ENCODE results near the gene FGFR4.
A peak's percentile ranks its signal among the peaks of the same experiment; 100 is the strongest.

FGFR4 gene

DNA sequence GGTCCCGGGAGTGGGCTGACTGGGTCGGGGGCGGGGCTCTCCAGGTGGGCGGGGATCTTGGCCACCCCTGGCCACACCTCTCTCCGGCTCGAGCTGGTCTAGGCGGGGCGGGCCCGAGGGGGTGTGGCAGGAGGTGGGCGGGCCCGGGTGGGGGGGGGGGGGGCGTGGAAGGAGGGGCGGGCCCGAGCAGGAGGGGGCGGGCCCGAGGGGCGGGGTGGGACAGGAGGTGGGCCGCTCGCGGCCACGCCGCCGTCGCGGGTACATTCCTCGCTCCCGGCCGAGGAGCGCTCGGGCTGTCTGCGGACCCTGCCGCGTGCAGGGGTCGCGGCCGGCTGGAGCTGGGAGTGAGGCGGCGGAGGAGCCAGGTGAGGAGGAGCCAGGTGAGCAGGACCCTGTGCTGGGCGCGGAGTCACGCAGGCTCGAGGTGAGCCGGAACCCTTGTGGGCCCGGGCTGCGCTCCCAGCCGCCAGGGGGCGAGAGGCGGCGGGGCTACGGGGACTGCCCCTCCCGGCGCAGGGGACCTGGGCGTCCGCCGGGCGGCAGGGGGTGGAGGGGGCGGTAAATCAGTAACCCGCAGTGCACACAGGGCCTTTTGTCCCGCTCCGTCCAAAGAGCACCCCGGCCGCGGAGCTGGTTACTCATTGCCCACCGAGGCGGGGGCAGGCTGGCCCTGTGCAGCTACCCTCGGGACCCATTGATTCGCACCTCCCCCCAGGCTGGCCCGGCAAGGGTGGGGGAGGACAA lies at the start of gene FGFR4:
TSS of gene FGFR4 (plus strand) at position 262 of the 744 bp plus-strand sequence. CDS start 2,688 bp downstream, outside the sequence.
- TF ChIP-seq, protein P1, sequence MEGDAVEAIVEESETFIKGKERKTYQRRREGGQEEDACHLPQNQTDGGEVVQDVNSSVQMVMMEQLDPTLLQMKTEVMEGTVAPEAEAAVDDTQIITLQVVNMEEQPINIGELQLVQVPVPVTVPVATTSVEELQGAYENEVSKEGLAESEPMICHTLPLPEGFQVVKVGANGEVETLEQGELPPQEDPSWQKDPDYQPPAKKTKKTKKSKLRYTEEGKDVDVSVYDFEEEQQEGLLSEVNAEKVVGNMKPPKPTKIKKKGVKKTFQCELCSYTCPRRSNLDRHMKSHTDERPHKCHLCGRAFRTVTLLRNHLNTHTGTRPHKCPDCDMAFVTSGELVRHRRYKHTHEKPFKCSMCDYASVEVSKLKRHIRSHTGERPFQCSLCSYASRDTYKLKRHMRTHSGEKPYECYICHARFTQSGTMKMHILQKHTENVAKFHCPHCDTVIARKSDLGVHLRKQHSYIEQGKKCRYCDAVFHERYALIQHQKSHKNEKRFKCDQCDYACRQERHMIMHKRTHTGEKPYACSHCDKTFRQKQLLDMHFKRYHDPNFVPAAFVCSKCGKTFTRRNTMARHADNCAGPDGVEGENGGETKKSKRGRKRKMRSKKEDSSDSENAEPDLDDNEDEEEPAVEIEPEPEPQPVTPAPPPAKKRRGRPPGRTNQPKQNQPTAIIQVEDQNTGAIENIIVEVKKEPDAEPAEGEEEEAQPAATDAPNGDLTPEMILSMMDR (IDR thresholded peaks at IDR 0.05; ENCODE audit: low read depth, low read length, missing control alignments): peak; percentile 68
- H3K4me3 ChIP-seq (ENCODE audit: low read depth, low read length): peak within 1 kb of the TSS; percentile 54
- DNase-seq (ENCODE audit: low read depth): no peak

DNA sequence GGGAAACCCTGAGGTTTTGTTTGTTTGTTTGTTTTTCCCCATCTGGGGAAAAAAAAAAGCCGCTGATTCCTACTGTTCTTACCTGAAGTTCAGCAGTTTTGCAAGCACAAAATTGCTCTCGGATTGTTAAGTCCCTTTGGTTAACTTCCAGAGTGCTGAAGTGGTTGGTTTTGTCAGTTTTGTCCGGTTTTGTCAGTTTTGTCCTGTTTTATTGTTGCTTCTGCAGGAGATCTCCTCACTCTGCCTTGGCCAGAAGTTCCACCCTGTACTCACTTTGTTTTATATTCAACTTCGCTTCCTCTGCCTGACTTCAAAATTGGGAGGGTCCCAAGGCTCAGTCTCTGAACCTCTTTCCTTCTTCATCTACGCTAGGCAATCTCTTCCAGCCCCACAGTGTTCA lies 49.8 kb upstream of the FGFR4 start:
- no peak for DNase-seq (ENCODE audit: low read depth)
- TF ChIP-seq, protein P1 (IDR thresholded peaks at IDR 0.05; ENCODE audit: low read depth, low read length, missing control alignments): no peak
- H3K4me3 ChIP-seq (ENCODE audit: low read depth, low read length): no peak overlapping the region

DNA sequence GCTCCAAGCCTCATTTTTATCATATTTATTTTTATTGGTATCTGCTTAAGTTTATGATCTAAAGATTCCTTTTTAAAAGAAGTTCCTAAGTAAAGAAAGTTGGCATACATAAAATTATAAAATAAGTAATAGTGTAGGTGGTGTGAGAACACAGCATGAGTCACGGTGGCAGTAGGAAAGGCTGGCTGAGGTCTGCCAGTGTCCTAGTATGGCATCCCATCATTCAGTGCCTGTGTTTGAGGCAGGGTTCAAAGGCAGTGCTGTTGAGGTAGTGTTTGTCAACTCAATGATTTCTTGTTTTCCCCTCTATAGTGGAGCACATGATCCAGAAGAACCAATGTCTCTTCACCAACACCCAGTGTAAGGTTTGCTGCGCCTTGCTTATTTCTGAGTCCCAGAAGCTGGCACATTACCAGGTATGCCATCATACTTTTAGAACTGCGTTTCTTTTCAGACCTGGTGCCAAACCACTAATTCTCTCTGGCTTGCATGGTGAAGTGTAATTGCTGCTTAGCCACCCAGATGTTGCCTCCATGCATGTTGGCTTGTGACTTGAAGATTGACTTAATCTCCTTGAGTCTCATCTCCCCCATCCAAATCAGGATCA lies 45.8 kb upstream of the FGFR4 start:
- no peak overlapping the region for H3K4me3 ChIP-seq (ENCODE audit: low read depth, low read length)
- DNase-seq (ENCODE audit: low read depth): no peak
- TF ChIP-seq, protein P1 (IDR thresholded peaks at IDR 0.05; ENCODE audit: low read depth, low read length, missing control alignments): no peak

DNA sequence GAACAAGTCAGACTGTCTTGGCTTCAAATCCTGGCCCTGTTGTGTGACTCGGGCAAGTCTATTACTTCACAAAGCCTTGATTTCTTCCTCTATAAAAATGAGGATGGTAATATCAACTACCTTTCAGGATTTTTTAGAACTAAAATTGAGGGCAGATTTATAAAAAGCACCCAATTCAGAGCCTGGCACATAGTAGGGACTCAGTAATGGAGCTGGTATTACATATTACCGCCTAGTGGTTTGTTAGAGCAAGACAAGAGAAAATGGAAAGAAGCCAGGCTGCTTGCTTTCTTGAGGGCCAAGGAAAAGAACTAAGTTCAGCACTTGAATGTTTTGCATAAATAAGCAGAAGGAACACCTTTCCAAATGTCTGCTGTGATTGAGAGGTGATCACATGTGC lies 44.8 kb upstream of the FGFR4 start:
- TF ChIP-seq, protein P1 (IDR thresholded peaks at IDR 0.05; ENCODE audit: low read depth, low read length, missing control alignments): no peak
- H3K4me3 ChIP-seq (ENCODE audit: low read depth, low read length): no peak overlapping the region
- DNase-seq (ENCODE audit: low read depth): no peak

DNA sequence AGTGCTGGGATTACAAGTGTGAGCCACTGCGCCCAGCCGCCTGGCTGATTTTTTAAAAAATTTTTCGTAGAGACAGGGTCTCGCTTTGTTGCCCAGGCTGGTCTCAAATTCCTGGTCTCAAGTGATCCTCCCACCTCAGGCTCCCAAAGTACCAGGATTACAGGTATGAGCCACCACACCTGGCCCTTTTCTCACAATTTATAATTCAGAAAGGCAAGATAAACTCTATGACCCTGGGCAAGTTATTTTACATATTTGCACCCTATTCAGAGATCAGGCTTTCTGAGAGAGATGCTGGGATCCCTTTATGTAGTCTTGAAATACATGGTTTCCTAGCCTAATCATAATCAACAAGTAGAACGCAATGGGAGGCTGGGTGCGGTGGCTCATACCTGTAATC lies 43.6 kb upstream of the FGFR4 start:
- DNase-seq (ENCODE audit: low read depth): no peak
- H3K4me3 ChIP-seq (ENCODE audit: low read depth, low read length): no peak overlapping the region
- TF ChIP-seq, protein P1 (IDR thresholded peaks at IDR 0.05; ENCODE audit: low read depth, low read length, missing control alignments): no peak

DNA sequence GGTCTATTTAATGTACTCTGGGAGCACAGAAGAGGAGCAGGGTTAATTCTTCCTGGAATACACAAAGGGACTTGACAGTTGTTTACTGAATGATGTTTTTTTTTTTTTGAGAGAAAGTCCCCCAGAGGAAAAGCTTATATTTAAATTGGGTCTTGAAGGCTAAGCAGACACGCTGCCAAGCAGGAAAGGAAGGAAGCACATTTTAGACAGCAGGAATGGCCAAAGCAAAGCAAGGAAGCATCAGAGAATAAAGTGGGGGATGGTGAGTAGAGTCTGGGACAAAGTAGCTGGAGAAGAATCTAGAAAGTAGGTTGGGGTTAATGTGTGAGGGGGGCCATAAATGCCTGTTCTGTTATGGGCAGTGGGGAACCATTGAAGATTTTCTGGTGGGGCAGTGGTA lies 42.8 kb upstream of the FGFR4 start:
- no peak for DNase-seq (ENCODE audit: low read depth)
- TF ChIP-seq, protein P1 (IDR thresholded peaks at IDR 0.05; ENCODE audit: low read depth, low read length, missing control alignments): no peak
- no peak overlapping the region for H3K4me3 ChIP-seq (ENCODE audit: low read depth, low read length)
